Left kidney (tissue), 2 donors: Measurements from ENCODE around the gene NECTIN3. TPM values are rescaled to one million over a fixed set of nuclear protein-coding genes. Genes with fewer than 3 reads are reported as not detected.

Source experiments
- DNase-seq: peaks from one replicate; pipeline ENCODE4 v3.0.0-alpha.2; 2013
- polyA plus RNA-seq: library from polyadenylated mRNA; unstranded; fragments of 120-200 nt; gene quantifications from one replicate; pipeline ENCODE4 v1.2.1, GENCODE V29; 2013; ENCODE audit not compliant: insufficient read length

NECTIN3 gene
- polyA plus RNA-seq, 1 donor: 42.1 TPM

- DNase-seq: no peak
These were observed 122.4 kb downstream of the NECTIN3 start for GRCh38 chr3:111194048-111194447.

GRCh38 chr3:111197485-111197884 is 125.9 kb downstream of the NECTIN3 start:
- DNase-seq: no peak

- DNase-seq: no peak
These were observed 128.4 kb downstream of the NECTIN3 start for GRCh38 chr3:111200027-111200426.

GRCh38 chr3:111210003-111210711 is 138.5 kb downstream of the NECTIN3 start:
- no peak for DNase-seq

DNA sequence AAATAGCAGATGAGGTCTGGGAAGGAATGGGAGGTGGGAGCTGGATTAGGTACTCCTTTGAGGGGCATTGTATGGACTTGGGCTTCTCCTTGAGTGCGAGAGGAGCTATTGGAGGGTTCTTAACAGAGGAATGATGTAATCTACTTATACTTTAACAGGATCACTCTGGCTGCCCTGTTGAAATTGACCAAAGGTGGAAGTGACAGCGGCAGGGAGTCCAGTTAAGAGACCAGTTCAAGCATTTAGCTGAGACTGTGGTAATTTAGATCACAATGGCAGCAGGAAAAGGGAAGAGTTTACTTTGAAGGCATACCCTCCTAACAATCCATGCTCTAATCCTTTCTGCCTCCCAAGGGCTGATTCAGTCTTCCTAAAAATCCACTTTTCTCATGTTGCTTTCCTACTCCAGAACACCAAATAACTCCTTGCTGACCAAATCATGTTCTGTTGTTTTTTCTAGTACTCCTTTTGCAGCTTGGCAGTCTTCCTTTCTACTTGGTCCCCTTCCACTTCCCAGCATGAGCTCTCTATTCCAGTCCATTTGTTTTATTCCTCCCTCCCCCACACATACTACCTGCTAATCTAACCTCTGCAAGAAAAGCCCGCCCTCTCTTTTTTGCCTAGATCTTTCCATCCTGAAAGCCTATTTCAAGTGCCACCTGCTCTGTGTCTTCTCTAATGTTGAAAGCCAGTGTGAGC is 139.4 kb downstream of the NECTIN3 start:
- no peak for DNase-seq

- no peak for DNase-seq
These were observed 140.9 kb downstream of the NECTIN3 start for GRCh38 chr3:111212511-111212910.

GRCh38 chr3:111215481-111215880 is 143.9 kb downstream of the NECTIN3 start:
- DNase-seq: no peak

DNA sequence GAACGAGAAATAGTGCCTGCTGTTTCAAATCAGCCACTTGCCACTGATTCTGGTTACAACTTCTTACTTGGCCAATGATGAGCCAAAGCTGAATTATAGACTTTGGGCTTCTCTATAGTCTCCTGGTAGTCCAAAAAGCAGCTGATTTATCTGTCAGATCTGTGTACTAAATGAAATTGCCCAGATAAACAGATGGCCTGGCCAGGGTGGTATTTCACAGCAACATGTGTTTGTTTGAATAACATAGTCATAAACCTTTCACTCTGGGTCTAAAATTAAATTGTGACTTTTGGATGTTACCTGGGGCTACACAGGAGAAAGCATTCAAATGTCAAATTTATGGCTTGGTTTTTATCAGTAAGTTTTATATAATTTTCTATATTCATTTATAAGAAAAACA is 147.0 kb downstream of the NECTIN3 start:
- DNase-seq: no peak

DNA sequence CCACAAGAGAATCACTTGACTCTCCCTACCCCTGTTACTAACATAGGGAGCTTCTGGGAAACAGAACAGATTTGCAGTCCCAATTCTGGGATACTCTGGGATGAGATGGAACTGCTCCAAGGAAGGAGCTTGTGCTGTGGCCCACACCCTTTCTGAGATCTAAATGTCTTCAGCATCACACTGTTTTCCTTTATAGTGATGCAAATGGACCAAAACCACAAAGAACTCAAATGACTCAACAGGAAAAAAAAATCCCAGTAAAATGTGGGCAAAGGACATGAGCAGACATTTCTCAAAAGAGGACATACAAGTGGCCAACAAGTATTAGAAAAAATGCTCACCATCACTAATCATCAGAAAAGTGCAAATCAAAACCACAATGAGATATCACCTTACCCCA is 155.6 kb downstream of the NECTIN3 start:
- DNase-seq: no peak

- no peak for DNase-seq
These were observed 157.7 kb downstream of the NECTIN3 start for GRCh38 chr3:111229301-111229700.

GRCh38 chr3:111236836-111237713 is 165.5 kb downstream of the NECTIN3 start:
- DNase-seq: no peak

DNA sequence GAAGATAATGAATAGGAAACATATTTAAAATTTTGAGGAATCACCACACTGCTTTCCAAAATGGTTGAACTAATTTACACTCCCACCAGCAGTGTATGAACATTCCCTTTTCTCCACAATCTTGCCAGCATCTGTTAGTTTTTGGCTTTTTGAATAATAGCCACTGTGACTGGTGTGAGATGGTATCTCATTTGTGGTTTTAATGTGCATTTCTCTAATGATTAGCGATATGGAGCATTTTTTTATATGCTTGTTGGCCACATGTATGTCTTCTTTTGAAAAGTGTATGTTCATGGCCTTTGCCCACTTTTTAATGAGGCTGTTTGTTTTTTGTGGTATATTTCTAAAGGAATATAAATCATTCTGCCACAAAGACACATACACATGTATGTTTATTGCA is 166.3 kb downstream of the NECTIN3 start:
- no peak for DNase-seq

DNA sequence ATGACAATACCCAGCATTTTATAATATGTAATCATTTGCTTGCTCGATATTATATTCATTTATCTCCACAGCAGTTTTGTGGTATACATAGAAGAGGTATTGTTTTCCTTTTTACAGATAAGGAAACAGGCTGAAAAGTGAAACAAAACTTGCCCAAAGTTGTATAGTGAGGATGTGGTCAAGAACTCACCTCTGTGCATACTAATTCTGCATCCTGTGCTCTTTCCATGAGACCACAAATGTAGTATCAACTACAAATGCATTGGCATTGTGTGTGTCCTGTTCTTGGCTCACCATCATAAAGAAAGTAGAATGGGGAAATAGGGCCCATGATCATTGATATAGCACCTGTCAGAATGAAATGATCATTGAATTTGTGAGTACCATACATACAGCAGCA is 167.3 kb downstream of the NECTIN3 start:
- no peak for DNase-seq

DNA sequence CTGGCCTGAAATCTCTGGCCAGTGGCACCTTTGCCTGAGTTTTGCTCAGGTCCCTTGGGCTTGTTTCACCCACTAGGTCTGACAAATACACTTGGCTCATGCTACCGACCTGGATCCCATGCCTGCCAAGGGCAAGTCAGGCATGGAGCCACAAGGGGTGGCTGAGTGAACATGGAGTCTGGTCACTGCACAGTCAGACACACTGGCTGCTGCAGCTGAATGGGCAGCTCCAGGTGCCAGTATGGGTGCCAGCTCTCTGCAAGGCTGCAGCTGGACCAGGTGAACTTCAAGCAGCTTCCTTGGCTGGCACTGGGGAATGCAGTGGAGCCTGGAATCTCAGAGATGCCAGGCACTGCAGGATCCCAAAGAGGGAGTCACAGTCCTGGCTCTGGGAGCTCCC is 170.3 kb downstream of the NECTIN3 start:
- DNase-seq: no peak
